Panc1 (cell line): ENCODE data around the gene SMTNL2.

Experiments used
- CTCF ChIP-seq: fragments of 450-650 bp; IDR thresholded peaks from 2 replicates; pipeline ENCODE4 v1.5.1; 2017; ENCODE audit warnings: mild to moderate bottlenecking
- POLR2AphosphoS5 ChIP-seq: IDR thresholded peaks from 2 replicates; pipeline ENCODE4 v1.6.1; 2012; ENCODE audit warnings: mild to moderate bottlenecking, low read depth, low read length, moderate library complexity

GRCh38 chr17:4542003-4542725 is 42.2 kb upstream of the SMTNL2 start:
- TF ChIP-seq CTCF (no peak), POLR2AphosphoS5 (no peak)
